Ovary (tissue), 3 donors: ENCODE data around the gene ABHD17C.

Source experiments
- CTCF ChIP-seq, 3 donors: fragments of 450-650 bp in 2 of 3; fragments of 200-600 bp in 1 of 3; IDR thresholded peaks; one replicate each; pipeline versions ENCODE4 v1.5.1 to v1.8.0; 2016 to 2022; ENCODE audit warnings: antibody characterized with exemption in 3 of 3, mild to moderate bottlenecking in 1 of 3
- EP300 ChIP-seq: sonication (generic); formaldehyde crosslinking; IDR thresholded peaks from one replicate; pipeline ENCODE4 v1.6.1; 2017; ENCODE audit warnings: antibody characterized with exemption
- POLR2A ChIP-seq: fragments of 450-650 bp; IDR thresholded peaks from one replicate; pipeline ENCODE4 v1.6.1; 2017; ENCODE audit warnings: antibody characterized with exemption, mild to moderate bottlenecking, moderate library complexity
- donor health status: DM: no; HTN: no; CAD: no.

- no peak for TF ChIP-seq CTCF (IDR thresholded peaks at IDR 0.05)
- TF ChIP-seq POLR2A = no peak
- TF ChIP-seq EP300 = no peak
Observed at GRCh38 chr15:80733460-80733859, 38.4 kb downstream of the ABHD17C start.
